ENCODE data around the gene PRKCH.
"Not testable (repeated sequence)": the region's sequence is repeated elsewhere in the genome, so short reads cannot be mapped to it uniquely, and the experiment has no call there.

The PRKCH gene

GRCh38 chr14:61404637-61405036, 83.3 kb downstream of the PRKCH start:
- Mint-ChIP-seq H3K4me1 (peaks cover 36% of the 10 kb centered on the region), H3K36me3 (ENCODE audit: low read depth) (no peaks in the 10 kb centered on the region), H3K4me3 (no peak overlapping the region), H3K27me3 (ENCODE audit: low read depth, poor library complexity) (peaks cover 3% of the 10 kb centered on the region), H3K9me3 (no peaks in the 10 kb centered on the region), H3K27ac (no peak overlapping the region)
- DNase-seq: no peak
- TF ChIP-seq, protein P1, sequence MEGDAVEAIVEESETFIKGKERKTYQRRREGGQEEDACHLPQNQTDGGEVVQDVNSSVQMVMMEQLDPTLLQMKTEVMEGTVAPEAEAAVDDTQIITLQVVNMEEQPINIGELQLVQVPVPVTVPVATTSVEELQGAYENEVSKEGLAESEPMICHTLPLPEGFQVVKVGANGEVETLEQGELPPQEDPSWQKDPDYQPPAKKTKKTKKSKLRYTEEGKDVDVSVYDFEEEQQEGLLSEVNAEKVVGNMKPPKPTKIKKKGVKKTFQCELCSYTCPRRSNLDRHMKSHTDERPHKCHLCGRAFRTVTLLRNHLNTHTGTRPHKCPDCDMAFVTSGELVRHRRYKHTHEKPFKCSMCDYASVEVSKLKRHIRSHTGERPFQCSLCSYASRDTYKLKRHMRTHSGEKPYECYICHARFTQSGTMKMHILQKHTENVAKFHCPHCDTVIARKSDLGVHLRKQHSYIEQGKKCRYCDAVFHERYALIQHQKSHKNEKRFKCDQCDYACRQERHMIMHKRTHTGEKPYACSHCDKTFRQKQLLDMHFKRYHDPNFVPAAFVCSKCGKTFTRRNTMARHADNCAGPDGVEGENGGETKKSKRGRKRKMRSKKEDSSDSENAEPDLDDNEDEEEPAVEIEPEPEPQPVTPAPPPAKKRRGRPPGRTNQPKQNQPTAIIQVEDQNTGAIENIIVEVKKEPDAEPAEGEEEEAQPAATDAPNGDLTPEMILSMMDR (IDR thresholded peaks at IDR 0.05): no peak

DNA sequence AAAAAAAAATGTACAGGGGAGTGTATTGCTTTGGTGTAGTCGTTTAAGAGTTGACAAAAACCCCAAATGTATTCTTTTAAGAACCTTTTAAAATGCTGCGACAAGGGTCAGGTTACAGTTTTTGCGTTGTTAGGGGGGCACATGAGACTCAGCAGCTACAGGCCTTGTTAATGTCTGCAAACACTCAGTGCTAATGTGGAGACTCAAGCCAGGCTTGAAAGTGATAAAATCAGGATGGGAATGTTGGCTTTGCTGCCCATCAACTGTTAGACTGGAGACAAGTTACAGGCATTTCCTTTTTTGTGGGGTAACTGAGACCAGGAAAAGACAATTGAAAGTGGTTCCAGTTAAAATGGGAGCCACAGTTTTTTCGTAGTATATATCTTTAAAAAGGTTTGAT, 84.8 kb downstream of the PRKCH start:
- DNase-seq: no peak
- Mint-ChIP-seq H3K27ac (no peak overlapping the region), H3K36me3 (ENCODE audit: low read depth) (no peaks in the 10 kb centered on the region), H3K9me3 (no peaks in the 10 kb centered on the region), H3K27me3 (ENCODE audit: low read depth, poor library complexity) (peaks cover 10% of the 10 kb centered on the region), H3K4me1 (peaks cover 26% of the 10 kb centered on the region), H3K4me3 (no peak overlapping the region)
- TF ChIP-seq, protein P1 (IDR thresholded peaks at IDR 0.05): no peak

DNA sequence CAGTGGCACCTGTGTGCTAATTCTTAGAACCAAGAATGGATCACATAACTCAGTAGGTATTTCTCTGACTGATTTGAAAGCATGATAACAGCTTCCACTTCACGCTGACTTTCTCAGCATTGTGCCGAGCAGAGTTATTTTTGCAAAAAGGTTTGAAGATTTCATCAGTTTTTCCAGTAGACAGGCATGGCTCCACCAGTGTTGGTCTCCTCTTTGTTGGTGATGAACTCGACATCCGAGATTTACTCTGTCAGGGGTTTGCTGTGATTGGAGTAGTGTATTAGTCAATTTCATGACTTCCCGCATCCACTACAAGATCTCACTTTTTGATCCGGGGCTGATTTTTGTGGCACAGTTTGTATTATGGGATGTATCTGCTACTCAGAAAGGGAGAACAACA, 85.3 kb downstream of the PRKCH start:
- no peaks in the 10 kb centered on the region for H3K9me3 Mint-ChIP-seq
- peaks cover 26% of the 10 kb centered on the region for H3K4me1 Mint-ChIP-seq
- no peaks in the 10 kb centered on the region for H3K36me3 Mint-ChIP-seq (ENCODE audit: low read depth)
- H3K27ac Mint-ChIP-seq: peak overlapping the region; percentile 1
- no peak overlapping the region for H3K4me3 Mint-ChIP-seq
- peaks cover 10% of the 10 kb centered on the region for H3K27me3 Mint-ChIP-seq (ENCODE audit: low read depth, poor library complexity)
- TF ChIP-seq, protein P1 (IDR thresholded peaks at IDR 0.05): no peak
- DNase-seq: no peak

- no peak overlapping the region for H3K27ac Mint-ChIP-seq
- H3K36me3 Mint-ChIP-seq (ENCODE audit: low read depth): no peaks in the 10 kb centered on the region
- H3K4me3 Mint-ChIP-seq: no peak overlapping the region
- peaks cover 10% of the 10 kb centered on the region for H3K27me3 Mint-ChIP-seq (ENCODE audit: low read depth, poor library complexity)
- TF ChIP-seq, protein P1 (IDR thresholded peaks at IDR 0.05): no peak
- H3K9me3 Mint-ChIP-seq: no peaks in the 10 kb centered on the region
- DNase-seq: no peak
- H3K4me1 Mint-ChIP-seq: peaks cover 26% of the 10 kb centered on the region
Observed at GRCh38 chr14:61408498-61408897, 87.1 kb downstream of the PRKCH start.

DNA sequence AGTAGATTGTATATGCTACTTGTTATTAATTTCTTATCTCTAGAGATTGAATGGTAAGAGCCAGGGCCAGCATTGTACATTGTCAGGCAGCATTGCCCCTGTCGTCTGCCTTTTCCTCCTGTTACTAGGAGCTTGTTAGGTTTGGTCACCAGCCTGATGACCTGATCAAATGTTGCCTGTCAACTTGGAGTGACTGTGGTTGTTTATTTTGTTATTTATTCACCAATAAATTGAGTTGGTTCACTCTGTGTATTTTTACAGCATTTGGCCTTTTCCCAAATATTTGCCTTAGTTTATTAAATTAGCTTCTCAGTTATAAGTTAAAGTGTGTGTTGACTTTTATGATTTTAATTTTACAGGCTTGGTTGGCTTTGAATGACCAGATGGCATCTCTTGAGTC, 88.4 kb downstream of the PRKCH start:
- peaks cover 6% of the 10 kb centered on the region for H3K27me3 Mint-ChIP-seq (ENCODE audit: low read depth, poor library complexity)
- H3K4me3 Mint-ChIP-seq: no peak overlapping the region
- DNase-seq: no peak
- no peaks in the 10 kb centered on the region for H3K9me3 Mint-ChIP-seq
- peaks cover 22% of the 10 kb centered on the region for H3K4me1 Mint-ChIP-seq
- no peaks in the 10 kb centered on the region for H3K36me3 Mint-ChIP-seq (ENCODE audit: low read depth)
- TF ChIP-seq, protein P1 (IDR thresholded peaks at IDR 0.05): no peak
- no peak overlapping the region for H3K27ac Mint-ChIP-seq

DNA sequence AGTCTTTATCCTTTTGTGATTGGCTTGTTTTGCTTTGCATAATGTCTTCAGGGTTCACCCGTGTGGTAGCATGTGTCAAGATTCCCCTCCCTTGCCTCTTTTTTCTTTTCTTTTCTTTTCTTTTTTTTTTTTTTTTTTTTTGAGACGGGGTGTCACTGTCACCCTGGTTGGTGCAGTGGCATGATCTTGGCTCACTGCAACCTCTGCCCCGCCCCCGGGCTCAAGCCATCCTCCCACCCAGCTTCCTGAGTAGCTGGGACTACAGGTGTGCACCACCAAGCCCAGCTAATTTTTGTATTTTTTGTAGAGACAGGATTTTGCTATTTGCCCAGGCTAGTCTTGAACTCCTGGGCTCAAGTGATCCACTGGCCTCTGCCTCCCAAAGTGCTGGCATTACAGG, 94.6 kb downstream of the PRKCH start:
- H3K36me3 Mint-ChIP-seq (ENCODE audit: low read depth); H3K4me3 Mint-ChIP-seq; DNase-seq; H3K27ac Mint-ChIP-seq; H3K27me3 Mint-ChIP-seq (ENCODE audit: low read depth, poor library complexity); H3K9me3 Mint-ChIP-seq: not testable (repeated sequence)
- peaks cover 14% of the 10 kb centered on the region for H3K4me1 Mint-ChIP-seq

All from nephron progenitor cell (in vitro differentiated cells).